Prostate gland (tissue), 1 donor: Measurements from ENCODE around the gene HOXA3.

Experiments
- POLR2A ChIP-seq: fragments of 450-650 bp; IDR thresholded peaks from one replicate; pipeline ENCODE4 v1.6.1; 2016; ENCODE audit warnings: antibody characterized with exemption, mild to moderate bottlenecking
- POLR2AphosphoS5 ChIP-seq: sonication (generic); formaldehyde crosslinking; IDR thresholded peaks from one replicate; pipeline ENCODE4 v1.6.1; 2017; ENCODE audit warnings: antibody characterized with exemption

GRCh38 chr7:27174874-27175625 is 22.7 kb upstream of the HOXA3 start:
- peak; percentile 92 for TF ChIP-seq POLR2AphosphoS5
- peak; percentile 92 for TF ChIP-seq POLR2A
